RWPE2 (cell line): ENCODE data around the gene ACSBG1.

Experiments
- ATAC-seq: fragments of 200-7000 bp; cut with Tn5 transposase; 3 replicates; pipeline ENCODE4 v1.9.1; 2021; ENCODE audit warnings: low read depth
- DNase-seq: peaks from one replicate; pipeline ENCODE4 v3.0.0-alpha.2; 2020; ENCODE audit warnings: low spot score
- H3K27ac ChIP-seq: fragments of 450-650 bp; 2 replicates; pipeline ENCODE4 v1.5.1; 2017; ENCODE audit warnings: mild to moderate bottlenecking; ENCODE audit not compliant: poor library complexity, severe bottlenecking
- H3K27me3 ChIP-seq: fragments of 250-450 bp; sonication (Bioruptor Pico); 2 replicates; pipeline ENCODE4 v1.5.1; 2021; ENCODE audit warnings: mild to moderate bottlenecking, moderate library complexity; ENCODE audit not compliant: insufficient read depth, poor library complexity, severe bottlenecking
- H3K36me3 ChIP-seq: fragments of 250-450 bp; sonication (Bioruptor Pico); 2 replicates; pipeline ENCODE4 v1.5.1; 2020; ENCODE audit warnings: low read depth, mild to moderate bottlenecking, moderate library complexity
- H3K4me1 ChIP-seq: fragments of 250-450 bp; sonication (Bioruptor Pico); 2 replicates; pipeline ENCODE4 v1.5.1; 2021; ENCODE audit warnings: mild to moderate bottlenecking, moderate library complexity; ENCODE audit not compliant: insufficient read depth, poor library complexity, severe bottlenecking
- H3K4me3 ChIP-seq: fragments of 250-450 bp; sonication (Bioruptor Pico); 2 replicates; pipeline ENCODE4 v1.5.1; 2021; ENCODE audit warnings: mild to moderate bottlenecking, moderate library complexity; ENCODE audit not compliant: severe bottlenecking
- H3K9me3 ChIP-seq: fragments of 250-450 bp; sonication (Bioruptor Pico); 2 replicates; pipeline ENCODE4 v1.5.1; 2021; ENCODE audit warnings: mild to moderate bottlenecking, moderate library complexity; ENCODE audit not compliant: severe bottlenecking
- TF ChIP-seq, protein P1 (sequence below): fragments of 450-650 bp; IDR thresholded peaks from one replicate; pipeline ENCODE4 v1.5.1; 2017; ENCODE audit warnings: mild to moderate bottlenecking, moderate library complexity; ENCODE audit not compliant: poor library complexity, severe bottlenecking

The ACSBG1 gene

DNA sequence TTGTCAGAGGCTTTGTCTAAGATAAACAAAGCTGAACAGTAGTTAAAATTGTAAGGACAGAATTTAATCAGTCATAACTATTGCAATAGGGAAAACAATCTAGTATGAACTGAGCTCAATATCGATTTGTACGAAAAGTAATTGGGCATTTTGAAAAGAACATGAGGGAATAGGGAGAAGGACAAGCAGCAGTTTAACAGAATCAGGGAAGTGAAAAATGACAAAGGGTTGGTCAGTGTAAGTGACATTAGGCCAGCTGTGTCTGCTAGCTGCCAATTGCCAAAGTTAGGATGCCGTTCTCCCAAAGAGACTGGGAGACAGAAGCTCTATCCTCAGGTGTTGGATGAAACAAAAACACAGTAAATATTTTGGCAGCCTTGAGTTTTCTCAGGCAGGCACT is 26.7 kb upstream of the ACSBG1 start:
- Histone ChIP-seq H3K36me3 (no peaks in the 10 kb centered on the region), H3K4me3 (no peak overlapping the region), H3K27ac (no peak overlapping the region), H3K9me3 (no peaks in the 10 kb centered on the region), H3K27me3 (no peaks in the 10 kb centered on the region), H3K4me1 (peaks cover 6% of the 10 kb centered on the region)
- no peak for ATAC-seq
- TF ChIP-seq, protein P1, sequence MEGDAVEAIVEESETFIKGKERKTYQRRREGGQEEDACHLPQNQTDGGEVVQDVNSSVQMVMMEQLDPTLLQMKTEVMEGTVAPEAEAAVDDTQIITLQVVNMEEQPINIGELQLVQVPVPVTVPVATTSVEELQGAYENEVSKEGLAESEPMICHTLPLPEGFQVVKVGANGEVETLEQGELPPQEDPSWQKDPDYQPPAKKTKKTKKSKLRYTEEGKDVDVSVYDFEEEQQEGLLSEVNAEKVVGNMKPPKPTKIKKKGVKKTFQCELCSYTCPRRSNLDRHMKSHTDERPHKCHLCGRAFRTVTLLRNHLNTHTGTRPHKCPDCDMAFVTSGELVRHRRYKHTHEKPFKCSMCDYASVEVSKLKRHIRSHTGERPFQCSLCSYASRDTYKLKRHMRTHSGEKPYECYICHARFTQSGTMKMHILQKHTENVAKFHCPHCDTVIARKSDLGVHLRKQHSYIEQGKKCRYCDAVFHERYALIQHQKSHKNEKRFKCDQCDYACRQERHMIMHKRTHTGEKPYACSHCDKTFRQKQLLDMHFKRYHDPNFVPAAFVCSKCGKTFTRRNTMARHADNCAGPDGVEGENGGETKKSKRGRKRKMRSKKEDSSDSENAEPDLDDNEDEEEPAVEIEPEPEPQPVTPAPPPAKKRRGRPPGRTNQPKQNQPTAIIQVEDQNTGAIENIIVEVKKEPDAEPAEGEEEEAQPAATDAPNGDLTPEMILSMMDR, result no peak
- DNase-seq, result no peak

DNA sequence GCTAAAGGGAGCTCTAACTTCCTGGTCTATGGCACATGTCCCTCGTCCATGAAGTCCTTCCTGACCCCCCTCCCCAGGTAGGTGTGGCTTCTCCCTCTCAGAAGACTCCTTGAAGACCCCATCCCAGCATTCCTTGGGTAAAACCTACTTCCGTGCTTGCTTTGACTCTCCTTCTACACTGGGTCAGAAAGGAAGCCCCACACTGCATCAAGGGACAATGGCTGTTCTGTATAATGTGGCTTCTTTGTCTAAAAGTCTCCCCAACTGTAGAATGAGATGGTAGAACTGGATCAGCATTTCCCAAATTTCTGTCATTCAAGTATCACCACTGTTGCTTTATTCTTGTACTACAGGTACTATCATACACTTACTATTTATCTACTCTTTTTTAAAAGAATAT is 26.1 kb upstream of the ACSBG1 start:
- Histone ChIP-seq H3K27me3 (no peaks in the 10 kb centered on the region), H3K4me3 (no peak overlapping the region), H3K27ac (no peak overlapping the region), H3K36me3 (no peaks in the 10 kb centered on the region), H3K4me1 (no peaks in the 10 kb centered on the region), H3K9me3 (no peaks in the 10 kb centered on the region)
- DNase-seq (no peak), ATAC-seq (no peak)
- TF ChIP-seq, protein P1, result no peak

DNA sequence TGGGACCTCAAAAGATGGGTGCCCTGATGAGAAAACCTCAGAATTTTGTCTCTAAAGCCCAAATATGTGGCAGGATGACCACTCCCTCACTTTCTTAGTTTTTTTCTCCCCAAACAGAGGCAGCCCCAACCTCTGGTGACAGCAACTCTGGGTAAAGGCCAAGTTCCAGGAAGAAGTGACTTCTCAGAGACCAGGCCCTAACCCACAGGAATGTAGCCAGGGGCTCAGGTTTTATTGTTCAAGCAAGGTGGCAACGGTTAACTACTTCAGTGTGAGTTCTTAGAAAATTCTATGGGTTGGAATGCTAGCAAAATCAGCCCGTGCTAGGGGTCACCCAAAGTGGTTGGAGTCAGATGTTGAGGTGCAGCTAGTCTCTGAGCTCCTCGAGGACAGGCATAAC is 24.9 kb upstream of the ACSBG1 start:
- H3K9me3 ChIP-seq, result no peaks in the 10 kb centered on the region
- no peak overlapping the region for H3K4me3 ChIP-seq
- no peaks in the 10 kb centered on the region for H3K4me1 ChIP-seq
- DNase-seq (no peak), ATAC-seq (no peak)
- no peaks in the 10 kb centered on the region for H3K36me3 ChIP-seq
- no peak overlapping the region for H3K27ac ChIP-seq
- TF ChIP-seq, protein P1, result no peak
- no peaks in the 10 kb centered on the region for H3K27me3 ChIP-seq

DNA sequence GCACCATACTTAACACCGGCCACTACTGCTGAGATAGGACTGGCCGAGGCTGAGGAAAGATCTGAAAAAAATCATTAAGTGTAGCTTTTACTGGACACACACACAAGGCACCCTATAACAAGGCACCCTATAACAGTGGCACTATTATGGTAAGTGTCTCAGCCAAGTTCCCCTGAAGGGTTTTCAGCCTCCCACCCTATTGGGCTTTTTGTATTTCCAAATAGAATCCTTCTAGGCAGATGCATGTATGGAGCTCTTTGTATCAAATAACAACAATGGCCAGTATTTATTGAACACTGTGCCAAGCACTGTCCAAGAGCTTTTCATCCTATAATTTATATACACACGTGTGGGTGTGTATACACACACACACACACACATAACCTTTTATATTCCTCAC is 23.3 kb upstream of the ACSBG1 start:
- DNase-seq (no peak), ATAC-seq (no peak)
- Histone ChIP-seq H3K36me3 (no peaks in the 10 kb centered on the region), H3K27me3 (no peaks in the 10 kb centered on the region), H3K4me1 (no peaks in the 10 kb centered on the region), H3K27ac (no peak overlapping the region), H3K4me3 (no peak overlapping the region), H3K9me3 (no peaks in the 10 kb centered on the region)
- TF ChIP-seq, protein P1, result no peak

DNA sequence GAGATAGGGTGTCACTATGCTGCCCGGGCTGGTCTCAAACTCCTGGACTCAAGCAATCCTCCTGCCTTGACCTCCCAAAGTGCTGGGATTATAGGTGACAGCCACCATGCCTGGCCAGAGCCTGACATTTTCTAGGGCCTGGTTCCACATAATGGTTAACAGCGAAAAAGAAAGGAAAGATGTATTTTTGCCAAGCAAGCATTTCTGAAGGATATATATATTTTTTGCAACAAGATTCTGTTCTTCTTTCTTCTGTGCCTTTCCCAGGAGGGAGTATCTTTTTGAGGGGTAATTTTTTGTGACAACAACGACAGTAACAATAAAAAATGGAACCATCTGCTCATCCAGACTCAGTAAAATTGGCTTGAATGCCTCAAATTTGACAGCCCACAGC is 21.7 kb upstream of the ACSBG1 start:
- H3K36me3 ChIP-seq, result no peaks in the 10 kb centered on the region
- no peak overlapping the region for H3K27ac ChIP-seq

More for the DNA sequence above, 21.7 kb upstream of the ACSBG1 start:
- no peaks in the 10 kb centered on the region for H3K4me1 ChIP-seq
- no peaks in the 10 kb centered on the region for H3K9me3 ChIP-seq
- no peaks in the 10 kb centered on the region for H3K27me3 ChIP-seq
- DNase-seq (no peak), ATAC-seq (no peak)
- H3K4me3 ChIP-seq, result no peak overlapping the region
- TF ChIP-seq, protein P1, result no peak
